Neuronal stem cell (in vitro differentiated cells): ENCODE results near the gene SH3PXD2A.

ENCODE experiments used
- DNase-seq: peaks from one replicate; pipeline ENCODE4 v3.0.0-alpha.2; 2013; ENCODE audit warnings: low spot score
- H2AFZ ChIP-seq: one replicate; pipeline ENCODE4 v1.6.1; 2013; ENCODE audit warnings: mild to moderate bottlenecking, low read length, inconsistent platforms
- H2AK5ac ChIP-seq: 2 replicates; pipeline ENCODE4 v1.6.1; 2013; ENCODE audit warnings: low read depth, mild to moderate bottlenecking, inconsistent platforms, low read length, moderate library complexity, mixed read lengths
- H2BK120ac ChIP-seq: 2 replicates; pipeline ENCODE4 v1.6.1; 2013; ENCODE audit warnings: low read depth, mild to moderate bottlenecking, inconsistent platforms, low read length, moderate library complexity, mixed read lengths
- H2BK12ac ChIP-seq: one replicate; pipeline ENCODE4 v1.6.1; 2013; ENCODE audit warnings: low read length, inconsistent platforms
- H2BK15ac ChIP-seq: 2 replicates; pipeline ENCODE4 v1.6.1; 2013; ENCODE audit warnings: mild to moderate bottlenecking, low read length, inconsistent platforms, mixed read lengths
- H2BK5ac ChIP-seq: one replicate; pipeline ENCODE4 v1.6.1; 2013; ENCODE audit warnings: inconsistent platforms, mild to moderate bottlenecking, low read length, moderate library complexity
- H3K14ac ChIP-seq: one replicate; pipeline ENCODE4 v1.6.1; 2013; ENCODE audit warnings: low read length, inconsistent platforms
- H3K18ac ChIP-seq: 2 replicates; pipeline ENCODE4 v1.6.1; 2013; ENCODE audit warnings: low read length, inconsistent platforms
- H3K23ac ChIP-seq: 2 replicates; pipeline ENCODE4 v1.6.1; 2013; ENCODE audit warnings: low read depth, mild to moderate bottlenecking, mixed read lengths, low read length, inconsistent platforms; ENCODE audit not compliant: poor library complexity
- H3K27ac ChIP-seq: replicated peaks from 3 replicates; pipeline ENCODE4 v1.5.1; 2013; ENCODE audit warnings: low read length, inconsistent platforms
- H3K27me3 ChIP-seq, 3 experiments: 2 replicates each; pipeline ENCODE4 v1.6.1; 2013; ENCODE audit warnings: low read length in 3 of 3, mild to moderate bottlenecking in 2 of 3, inconsistent platforms in 1 of 3, low read depth in 1 of 3, mixed read lengths in 1 of 3, moderate library complexity in 1 of 3; ENCODE audit not compliant: control insufficient read depth in 3 of 3, insufficient read depth in 3 of 3
- H3K36me3 ChIP-seq, 2 donors: replicated peaks in 1 of 2; 2 replicates each; pipeline ENCODE4 v1.6.1; 2013; ENCODE audit warnings: low read length in 2 of 2; ENCODE audit not compliant: control insufficient read depth in 2 of 2, insufficient read depth in 2 of 2
- H3K4ac ChIP-seq: 2 replicates; pipeline ENCODE4 v1.6.1; 2013; ENCODE audit warnings: inconsistent platforms, mild to moderate bottlenecking, low read length, moderate library complexity
- H3K4me1 ChIP-seq, 2 donors: 1 replicate in 1 of 2; 2 replicates in 1 of 2; pipeline ENCODE4 v1.6.1; 2013; ENCODE audit warnings: low read length in 2 of 2, low read depth in 1 of 2; ENCODE audit not compliant: control insufficient read depth in 2 of 2, insufficient read depth in 1 of 2
- H3K4me2 ChIP-seq: one replicate; pipeline ENCODE4 v1.6.1; 2013; ENCODE audit warnings: mild to moderate bottlenecking, low read length, inconsistent platforms; ENCODE audit not compliant: insufficient read depth, poor library complexity, severe bottlenecking
- H3K4me3 ChIP-seq, 2 donors: 2 replicates each; pipeline ENCODE4 v1.5.1; 2013; ENCODE audit warnings: low read length in 2 of 2, mild to moderate bottlenecking in 2 of 2, inconsistent platforms in 1 of 2, moderate library complexity in 1 of 2
- H3K79me1 ChIP-seq: one replicate; pipeline ENCODE4 v1.6.1; 2013; ENCODE audit warnings: low read depth, mild to moderate bottlenecking, inconsistent platforms, low read length, moderate library complexity
- H3K9ac ChIP-seq: one replicate; pipeline ENCODE4 v1.6.1; 2013; ENCODE audit warnings: mild to moderate bottlenecking, low read depth, low read length, inconsistent platforms; ENCODE audit not compliant: poor library complexity
- H3K9me3 ChIP-seq, 2 donors: replicated peaks in 1 of 2; 2 replicates each; pipeline versions ENCODE3 to v1.6.1; 2013; ENCODE audit warnings: low read length in 2 of 2, mild to moderate bottlenecking in 2 of 2, inconsistent platforms in 1 of 2, low read depth in 1 of 2, mixed read lengths in 1 of 2, moderate library complexity in 1 of 2; ENCODE audit not compliant: control insufficient read depth in 2 of 2, insufficient read depth in 1 of 2
- H4K8ac ChIP-seq: one replicate; pipeline ENCODE4 v1.6.1; 2013; ENCODE audit warnings: low read depth, mild to moderate bottlenecking, inconsistent platforms, low read length, moderate library complexity
- H4K91ac ChIP-seq: one replicate; pipeline ENCODE4 v1.6.1; 2013; ENCODE audit warnings: low read length, low read depth, mild to moderate bottlenecking, inconsistent platforms; ENCODE audit not compliant: poor library complexity
- WGBS, 2 donors: extraction: QIAGEN DNeasy Blood & Tissue Kit; methylation state at CpG; one replicate each; pipeline ENCODE4 v1.1.7; 2013; ENCODE audit warnings: missing lambda C conversion rate in 2 of 2, mixed read lengths in 1 of 2; ENCODE audit not compliant: insufficient read length in 2 of 2, insufficient replicate concordance in 1 of 2; ENCODE audit errors: extremely low coverage in 2 of 2; 5-methylcytosine and 5-hydroxymethylcytosine counted together

Gene SH3PXD2A

GRCh38 chr10:103701380-103702222, 153.8 kb downstream of the SH3PXD2A start:
- no peak overlapping the region for H3K4me3 ChIP-seq
- H2AFZ ChIP-seq, result no peak overlapping the region
- no peaks in the 10 kb centered on the region for H3K27me3 ChIP-seq
- H2BK5ac ChIP-seq, result no peak overlapping the region
- H3K27ac ChIP-seq, result no peak overlapping the region
- no peak overlapping the region for H2AK5ac ChIP-seq
- no peak overlapping the region for H2BK12ac ChIP-seq
- no peak overlapping the region for H4K91ac ChIP-seq
- DNase-seq, result no peak
- H3K79me1 ChIP-seq, result no peaks in the 10 kb centered on the region
- H2BK15ac ChIP-seq, result no peak overlapping the region
- H4K8ac ChIP-seq, result no peak overlapping the region
- H3K9me3 ChIP-seq, result peaks cover 0 to 2% of the 10 kb centered on the region in 2 donors
- H3K14ac ChIP-seq, result no peak overlapping the region
- no CpG with 5 or more reads among the region's 1 CpG for WGBS, 2 donors
- peaks cover 2 to 6% of the 10 kb centered on the region in 2 donors for H3K4me1 ChIP-seq
- no peak overlapping the region for H3K23ac ChIP-seq
- no peak overlapping the region for H2BK120ac ChIP-seq
- H3K9ac ChIP-seq, result no peak overlapping the region
- H3K4me2 ChIP-seq, result no peak overlapping the region
- H3K36me3 ChIP-seq, result no peaks in the 10 kb centered on the region
- H3K18ac ChIP-seq, result no peak overlapping the region
- H3K4ac ChIP-seq, result no peak overlapping the region

GRCh38 chr10:103700436-103700715, 155.0 kb downstream of the SH3PXD2A start:
- H2BK15ac ChIP-seq, result no peak overlapping the region
- H2AFZ ChIP-seq, result no peak overlapping the region
- peak overlapping the region; percentile 27 for H3K23ac ChIP-seq
- H3K9me3 ChIP-seq, result peaks cover 0 to 2% of the 10 kb centered on the region in 2 donors
- H3K27ac ChIP-seq, result no peak overlapping the region
- H2AK5ac ChIP-seq, result peak overlapping the region; percentile 26
- H2BK12ac ChIP-seq, result no peak overlapping the region
- no peak overlapping the region for H3K14ac ChIP-seq
- no peak overlapping the region for H3K18ac ChIP-seq
- H3K79me1 ChIP-seq, result no peaks in the 10 kb centered on the region
- no peak overlapping the region for H4K91ac ChIP-seq
- H4K8ac ChIP-seq, result no peak overlapping the region
- peaks cover 7 to 8% of the 10 kb centered on the region in 2 donors for H3K4me1 ChIP-seq
- H3K27me3 ChIP-seq, result no peaks in the 10 kb centered on the region
- no peak for DNase-seq
- H3K36me3 ChIP-seq, result no peaks in the 10 kb centered on the region
- H2BK5ac ChIP-seq, result no peak overlapping the region
- H3K4me2 ChIP-seq, result no peak overlapping the region
- H3K4ac ChIP-seq, result no peak overlapping the region
- no peak overlapping the region for H3K9ac ChIP-seq
- H2BK120ac ChIP-seq, result no peak overlapping the region
- no peak overlapping the region for H3K4me3 ChIP-seq

- H3K36me3 ChIP-seq, result no peaks in the 10 kb centered on the region
- H2BK15ac ChIP-seq, result no peak overlapping the region
- H3K27ac ChIP-seq, result no peak overlapping the region
- H3K4me1 ChIP-seq, result peaks cover 7 to 8% of the 10 kb centered on the region in 2 donors
- no peak overlapping the region for H2BK12ac ChIP-seq
- H2AK5ac ChIP-seq, result peak overlapping the region; percentile 26
- no peak overlapping the region for H2AFZ ChIP-seq
- DNase-seq, result no peak
- H3K4ac ChIP-seq, result no peak overlapping the region
- peaks cover 0 to 2% of the 10 kb centered on the region in 2 donors for H3K9me3 ChIP-seq
- H4K8ac ChIP-seq, result no peak overlapping the region
- H2BK5ac ChIP-seq, result no peak overlapping the region
- H3K23ac ChIP-seq, result peak overlapping the region; percentile 27
- H2BK120ac ChIP-seq, result no peak overlapping the region
- no peak overlapping the region for H4K91ac ChIP-seq
- no peak overlapping the region for H3K14ac ChIP-seq
- no CpG with 5 or more reads among the region's 10 CpGs for WGBS, 2 donors
- H3K18ac ChIP-seq, result no peak overlapping the region
- H3K79me1 ChIP-seq, result no peaks in the 10 kb centered on the region
- H3K4me3 ChIP-seq, result no peak overlapping the region
- no peak overlapping the region for H3K4me2 ChIP-seq
- no peak overlapping the region for H3K9ac ChIP-seq
- H3K27me3 ChIP-seq, result peaks cover 0 to 2% (median 0%) of the 10 kb centered on the region in 3 experiments
Observed at GRCh38 chr10:103699611-103700435, 155.6 kb downstream of the SH3PXD2A start.

- H2AK5ac ChIP-seq, result peak overlapping the region; percentile 60
- no peak for DNase-seq
- H2BK12ac ChIP-seq, result no peak overlapping the region
- H4K8ac ChIP-seq, result no peak overlapping the region
- WGBS, 2 donors, result no CpG with 5 or more reads among the region's 4 CpGs
- H3K14ac ChIP-seq, result no peak overlapping the region
- H4K91ac ChIP-seq, result no peak overlapping the region
- no peak overlapping the region for H3K27ac ChIP-seq
- no peaks in the 10 kb centered on the region for H3K79me1 ChIP-seq
- no peak overlapping the region for H3K4me2 ChIP-seq
- H2BK5ac ChIP-seq, result no peak overlapping the region
- H3K4me1 ChIP-seq, result peaks cover 8 to 10% of the 10 kb centered on the region in 2 donors
- peaks cover 0 to 2% of the 10 kb centered on the region in 2 donors for H3K9me3 ChIP-seq
- peak overlapping the region; percentile 57 for H3K23ac ChIP-seq
- H3K18ac ChIP-seq, result peak overlapping the region; percentile 42
- no peak overlapping the region for H3K4me3 ChIP-seq
- H2BK120ac ChIP-seq, result no peak overlapping the region
- H2BK15ac ChIP-seq, result no peak overlapping the region
- H3K9ac ChIP-seq, result peak overlapping the region; percentile 44
- H3K36me3 ChIP-seq, result no peaks in the 10 kb centered on the region
- H3K27me3 ChIP-seq, result peaks cover 4 to 18% (median 6%) of the 10 kb centered on the region in 3 experiments
- no peak overlapping the region for H2AFZ ChIP-seq
- no peak overlapping the region for H3K4ac ChIP-seq
Observed at GRCh38 chr10:103698266-103698665, 157.1 kb downstream of the SH3PXD2A start.
